ENCODE results near the gene ZNF862. TPM values are rescaled to one million over a fixed set of nuclear protein-coding genes. Genes with fewer than 3 reads are reported as not detected.

The ZNF862 gene
- total RNA-seq, 1 donor, result 8.5 TPM

GRCh38 chr7:149859876-149860275, 21.7 kb downstream of the ZNF862 start:
- H3K4me1 ChIP-seq (ENCODE audit: insufficient read depth, low read length), result peaks cover 27% of the 10 kb centered on the region
- H3K27me3 ChIP-seq (ENCODE audit: insufficient read depth, low read length), result no peaks in the 10 kb centered on the region
- H3K4me3 ChIP-seq (ENCODE audit: low read length), result no peak overlapping the region
- H3K9me3 ChIP-seq (ENCODE audit: low read depth, low read length), result no peaks in the 10 kb centered on the region

DNA sequence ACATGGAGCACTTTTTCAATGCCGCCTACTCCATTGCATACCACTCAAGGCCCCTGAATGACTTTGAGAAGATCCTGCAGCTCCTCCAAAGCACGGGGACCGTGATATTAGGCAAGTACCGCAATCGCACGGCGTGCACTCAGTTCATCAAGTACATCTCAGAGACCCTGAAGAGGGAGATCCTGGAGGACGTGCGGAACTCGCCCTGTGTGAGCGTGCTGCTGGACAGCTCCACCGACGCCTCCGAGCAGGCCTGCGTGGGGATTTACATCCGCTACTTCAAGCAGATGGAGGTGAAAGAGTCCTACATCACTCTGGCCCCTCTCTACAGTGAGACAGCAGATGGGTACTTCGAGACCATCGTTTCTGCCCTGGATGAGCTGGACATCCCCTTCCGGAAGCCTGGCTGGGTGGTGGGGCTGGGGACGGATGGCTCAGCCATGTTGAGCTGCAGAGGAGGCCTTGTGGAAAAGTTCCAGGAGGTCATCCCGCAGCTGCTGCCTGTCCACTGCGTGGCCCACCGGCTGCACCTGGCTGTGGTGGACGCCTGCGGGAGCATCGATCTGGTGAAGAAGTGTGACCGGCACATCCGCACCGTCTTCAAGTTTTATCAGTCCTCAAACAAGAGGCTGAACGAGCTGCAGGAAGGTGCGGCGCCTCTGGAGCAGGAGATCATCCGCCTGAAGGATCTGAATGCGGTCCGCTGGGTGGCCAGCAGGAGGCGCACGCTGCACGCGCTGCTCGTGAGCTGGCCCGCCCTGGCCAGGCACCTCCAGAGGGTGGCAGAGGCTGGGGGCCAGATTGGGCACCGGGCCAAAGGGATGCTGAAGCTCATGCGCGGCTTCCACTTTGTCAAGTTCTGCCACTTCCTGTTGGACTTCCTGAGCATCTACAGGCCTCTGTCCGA, 22.9 kb downstream of the ZNF862 start:
- Histone ChIP-seq H3K4me3 (ENCODE audit: low read length) (no peak overlapping the region), H3K4me1 (ENCODE audit: insufficient read depth, low read length) (peaks cover 34% of the 10 kb centered on the region), H3K27me3 (ENCODE audit: insufficient read depth, low read length) (no peaks in the 10 kb centered on the region), H3K9me3 (ENCODE audit: low read depth, low read length) (no peaks in the 10 kb centered on the region)

GRCh38 chr7:149861728-149862045, 23.5 kb downstream of the ZNF862 start:
- no peaks in the 10 kb centered on the region for H3K27me3 ChIP-seq (ENCODE audit: insufficient read depth, low read length)
- no peaks in the 10 kb centered on the region for H3K9me3 ChIP-seq (ENCODE audit: low read depth, low read length)
- no peak overlapping the region for H3K4me3 ChIP-seq (ENCODE audit: low read length)
- peaks cover 35% of the 10 kb centered on the region for H3K4me1 ChIP-seq (ENCODE audit: insufficient read depth, low read length)

GRCh38 chr7:149862156-149862555, 24.0 kb downstream of the ZNF862 start:
- Histone ChIP-seq H3K27me3 (ENCODE audit: insufficient read depth, low read length) (no peaks in the 10 kb centered on the region), H3K9me3 (ENCODE audit: low read depth, low read length) (no peaks in the 10 kb centered on the region), H3K4me3 (ENCODE audit: low read length) (no peak overlapping the region), H3K4me1 (ENCODE audit: insufficient read depth, low read length) (peaks cover 40% of the 10 kb centered on the region)

GRCh38 chr7:149863500-149863899, 25.3 kb downstream of the ZNF862 start:
- Histone ChIP-seq H3K27me3 (ENCODE audit: insufficient read depth, low read length) (no peaks in the 10 kb centered on the region), H3K4me1 (ENCODE audit: insufficient read depth, low read length) (peaks cover 53% of the 10 kb centered on the region)

DNA sequence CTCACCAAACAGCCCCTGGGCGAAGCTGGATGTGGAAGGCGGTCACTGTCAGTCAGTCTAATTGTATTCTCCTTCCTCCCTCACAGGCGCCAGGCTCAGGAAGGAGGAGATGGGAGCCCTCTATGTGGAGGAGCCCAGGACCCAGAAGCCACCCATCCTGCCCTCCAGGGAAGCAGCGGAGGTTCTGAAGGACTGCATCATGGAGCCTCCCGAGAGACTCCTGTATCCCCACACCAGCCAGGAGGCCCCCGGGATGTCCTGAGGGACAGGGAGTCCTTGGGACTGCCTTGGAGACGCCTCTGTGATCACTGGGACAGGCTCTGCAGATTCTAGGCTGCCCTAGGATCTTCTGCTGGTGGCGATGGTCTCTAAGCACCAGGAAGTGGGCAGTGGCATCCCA, 25.8 kb downstream of the ZNF862 start:
- Histone ChIP-seq H3K4me1 (ENCODE audit: insufficient read depth, low read length) (peaks cover 58% of the 10 kb centered on the region), H3K27me3 (ENCODE audit: insufficient read depth, low read length) (no peaks in the 10 kb centered on the region), H3K4me3 (ENCODE audit: low read length) (no peak overlapping the region), H3K9me3 (ENCODE audit: low read depth, low read length) (no peaks in the 10 kb centered on the region)

More at GRCh38 chr7:149863500-149863899, 25.3 kb downstream of the ZNF862 start:
- H3K9me3 ChIP-seq (ENCODE audit: low read depth, low read length), result no peaks in the 10 kb centered on the region
- no peak overlapping the region for H3K4me3 ChIP-seq (ENCODE audit: low read length)

DNA sequence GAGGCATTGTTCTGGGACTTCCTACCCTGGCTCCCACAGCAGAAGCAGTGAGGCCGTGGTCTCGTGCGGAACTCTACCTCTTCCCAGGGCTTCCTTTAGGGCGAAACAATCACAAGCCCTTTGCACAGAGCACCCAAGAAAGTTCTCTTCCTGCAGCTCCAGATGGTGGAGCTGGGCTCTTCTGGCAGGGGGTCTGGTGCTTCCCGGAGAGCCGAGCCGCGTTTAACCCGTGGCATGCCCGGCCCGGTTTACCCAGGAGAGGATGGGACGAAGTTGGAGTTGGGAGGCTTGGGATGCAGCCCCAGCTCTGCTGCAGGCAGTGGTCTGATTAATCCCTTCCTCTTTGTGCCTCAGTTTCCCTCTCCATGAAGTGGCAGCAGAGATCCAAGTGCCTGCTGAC, 26.6 kb downstream of the ZNF862 start:
- no peaks in the 10 kb centered on the region for H3K9me3 ChIP-seq (ENCODE audit: low read depth, low read length)
- H3K27me3 ChIP-seq (ENCODE audit: insufficient read depth, low read length), result no peaks in the 10 kb centered on the region
- H3K4me3 ChIP-seq (ENCODE audit: low read length), result no peak overlapping the region
- H3K4me1 ChIP-seq (ENCODE audit: insufficient read depth, low read length), result peaks cover 66% of the 10 kb centered on the region

- no peaks in the 10 kb centered on the region for H3K9me3 ChIP-seq (ENCODE audit: low read depth, low read length)
- peaks cover 72% of the 10 kb centered on the region for H3K4me1 ChIP-seq (ENCODE audit: insufficient read depth, low read length)
- H3K4me3 ChIP-seq (ENCODE audit: low read length), result no peak overlapping the region
- H3K27me3 ChIP-seq (ENCODE audit: insufficient read depth, low read length), result no peaks in the 10 kb centered on the region
These were observed 27.3 kb downstream of the ZNF862 start for GRCh38 chr7:149865437-149865836.

GRCh38 chr7:149866139-149866778, 28.1 kb downstream of the ZNF862 start:
- Histone ChIP-seq H3K4me3 (ENCODE audit: low read length) (no peak overlapping the region), H3K27me3 (ENCODE audit: insufficient read depth, low read length) (no peaks in the 10 kb centered on the region), H3K4me1 (ENCODE audit: insufficient read depth, low read length) (peaks cover 81% of the 10 kb centered on the region), H3K9me3 (ENCODE audit: low read depth, low read length) (no peaks in the 10 kb centered on the region)

DNA sequence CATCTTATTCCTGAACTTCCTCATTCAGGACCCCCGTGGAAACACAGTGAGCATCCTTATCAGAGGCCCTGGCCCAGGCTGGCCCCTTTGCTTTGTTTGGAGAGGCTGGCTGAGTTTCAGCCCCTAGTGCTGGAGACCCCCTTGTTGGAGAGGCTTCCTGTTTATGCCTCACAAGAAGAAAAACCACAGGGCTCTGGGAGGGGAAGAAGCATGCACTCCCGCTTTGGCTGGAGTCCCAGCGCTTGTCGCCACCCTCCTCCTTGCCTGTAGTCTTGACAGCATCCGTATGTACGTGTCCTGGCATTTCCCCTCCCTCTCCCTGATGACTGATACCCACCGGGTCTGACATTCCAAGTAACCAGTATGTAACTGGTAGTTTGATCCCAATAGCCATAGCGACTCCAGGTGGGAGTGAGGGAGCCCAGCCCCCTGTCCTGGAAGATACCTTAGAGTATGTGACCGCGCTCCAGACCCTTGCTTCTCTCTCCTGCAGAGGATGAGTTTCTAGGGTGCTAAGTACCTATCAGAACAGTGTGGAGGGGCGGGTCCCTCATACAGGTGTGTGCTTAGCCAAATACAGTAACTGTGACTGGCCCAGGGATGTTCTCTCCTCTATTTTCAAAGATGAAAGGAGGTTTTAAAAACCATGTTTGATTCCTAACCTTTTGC, 28.7 kb downstream of the ZNF862 start:
- Histone ChIP-seq H3K4me1 (ENCODE audit: insufficient read depth, low read length) (peaks cover 86% of the 10 kb centered on the region), H3K4me3 (ENCODE audit: low read length) (no peak overlapping the region), H3K27me3 (ENCODE audit: insufficient read depth, low read length) (no peaks in the 10 kb centered on the region), H3K9me3 (ENCODE audit: low read depth, low read length) (no peaks in the 10 kb centered on the region)

DNA sequence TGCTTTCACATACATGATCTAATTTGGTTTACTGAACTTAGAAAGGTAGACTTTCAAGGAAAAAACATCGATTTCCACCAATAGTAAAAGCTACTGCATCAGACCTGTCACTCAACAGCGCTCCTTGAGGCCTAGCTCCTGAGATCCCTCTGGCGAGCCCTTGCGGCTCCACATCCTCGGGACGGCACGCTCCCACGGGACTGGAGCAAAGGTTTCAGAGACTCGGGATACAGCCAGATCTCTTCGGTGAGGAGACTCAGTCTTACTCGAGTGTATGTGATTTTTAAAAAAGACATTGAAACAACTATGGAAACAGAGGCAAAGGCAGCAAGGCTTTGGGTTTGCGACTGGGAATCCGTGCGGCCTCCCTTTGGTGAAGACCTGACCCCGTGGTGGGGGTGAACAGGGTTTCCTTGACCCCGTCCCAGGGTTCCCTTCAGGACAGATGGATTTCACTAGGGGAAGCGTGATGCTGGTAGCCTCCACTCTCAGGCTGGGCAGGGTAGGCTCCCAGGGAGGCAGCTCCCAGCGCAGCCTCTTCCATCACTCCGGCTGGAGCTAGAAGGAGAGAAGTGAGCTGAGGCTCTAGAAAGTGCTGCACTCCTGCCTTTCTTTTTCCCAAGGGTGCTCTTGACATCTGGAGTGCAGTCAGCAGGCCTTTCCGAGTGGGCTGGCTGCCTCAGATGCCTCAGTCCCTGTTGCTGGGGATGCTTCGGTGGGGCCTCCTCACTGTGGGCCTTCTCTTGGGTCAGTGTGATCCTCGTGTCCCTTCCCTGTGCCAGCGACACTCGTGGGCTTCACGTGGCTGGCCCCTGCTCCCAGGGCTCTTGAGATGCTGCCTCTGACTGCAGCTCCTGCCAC, 29.8 kb downstream of the ZNF862 start:
- Histone ChIP-seq H3K4me1 (ENCODE audit: insufficient read depth, low read length) (peaks cover 97% of the 10 kb centered on the region), H3K9me3 (ENCODE audit: low read depth, low read length) (no peaks in the 10 kb centered on the region), H3K27me3 (ENCODE audit: insufficient read depth, low read length) (no peaks in the 10 kb centered on the region), H3K4me3 (ENCODE audit: low read length) (no peak overlapping the region)

DNA sequence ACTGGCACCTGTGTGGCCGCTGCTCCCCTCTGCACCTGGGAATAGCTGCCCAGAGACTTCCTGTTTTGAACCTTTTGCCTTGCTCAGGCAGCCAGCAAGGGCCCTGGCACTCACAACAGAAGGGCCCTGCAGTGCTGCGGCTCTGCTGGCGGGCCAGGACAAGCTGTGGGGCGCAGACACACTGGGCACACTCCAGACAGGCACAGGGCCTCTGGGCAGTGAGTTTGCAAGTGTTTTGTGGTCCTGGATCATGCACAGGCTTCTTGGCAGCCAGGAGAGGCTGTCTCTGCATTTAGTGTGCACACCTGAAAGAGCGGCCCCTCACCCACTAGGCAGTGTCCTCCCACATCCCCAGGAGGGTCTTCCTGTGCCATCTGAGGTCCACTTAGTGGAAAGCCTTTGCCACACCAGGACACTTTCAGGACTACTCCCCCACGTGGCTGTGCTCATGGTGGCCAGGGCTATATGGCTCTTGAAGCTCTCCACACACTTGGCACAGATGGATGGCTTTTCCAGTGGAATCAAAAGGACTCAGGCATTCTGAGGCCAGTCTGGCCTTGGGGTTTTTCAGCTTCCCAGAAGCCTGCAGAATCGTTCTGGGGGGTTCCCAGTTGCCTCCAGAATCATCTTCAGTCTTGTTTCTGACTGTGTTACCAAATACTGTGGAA, 30.6 kb downstream of the ZNF862 start:
- Histone ChIP-seq H3K4me1 (ENCODE audit: insufficient read depth, low read length) (peaks cover 96% of the 10 kb centered on the region), H3K27me3 (ENCODE audit: insufficient read depth, low read length) (no peaks in the 10 kb centered on the region), H3K9me3 (ENCODE audit: low read depth, low read length) (no peaks in the 10 kb centered on the region), H3K4me3 (ENCODE audit: low read length) (no peak overlapping the region)

- Histone ChIP-seq H3K27me3 (ENCODE audit: insufficient read depth, low read length) (no peaks in the 10 kb centered on the region), H3K9me3 (ENCODE audit: low read depth, low read length) (no peaks in the 10 kb centered on the region), H3K4me1 (ENCODE audit: insufficient read depth, low read length) (peaks cover 96% of the 10 kb centered on the region), H3K4me3 (ENCODE audit: low read length) (no peak overlapping the region)
These were observed 31.1 kb downstream of the ZNF862 start for GRCh38 chr7:149869291-149869650.

GRCh38 chr7:149869867-149870266, 31.7 kb downstream of the ZNF862 start:
- Histone ChIP-seq H3K27me3 (ENCODE audit: insufficient read depth, low read length) (no peaks in the 10 kb centered on the region), H3K4me1 (ENCODE audit: insufficient read depth, low read length) (peaks cover 96% of the 10 kb centered on the region), H3K9me3 (ENCODE audit: low read depth, low read length) (no peaks in the 10 kb centered on the region), H3K4me3 (ENCODE audit: low read length) (no peak overlapping the region)
